ENCODE results near the gene NCR2. TPM values are rescaled to one million over a fixed set of nuclear protein-coding genes. Genes with fewer than 3 reads are reported as not detected.

NCR2 gene
- total RNA-seq, 1 experiment from 2014 or later = not detected

DNA sequence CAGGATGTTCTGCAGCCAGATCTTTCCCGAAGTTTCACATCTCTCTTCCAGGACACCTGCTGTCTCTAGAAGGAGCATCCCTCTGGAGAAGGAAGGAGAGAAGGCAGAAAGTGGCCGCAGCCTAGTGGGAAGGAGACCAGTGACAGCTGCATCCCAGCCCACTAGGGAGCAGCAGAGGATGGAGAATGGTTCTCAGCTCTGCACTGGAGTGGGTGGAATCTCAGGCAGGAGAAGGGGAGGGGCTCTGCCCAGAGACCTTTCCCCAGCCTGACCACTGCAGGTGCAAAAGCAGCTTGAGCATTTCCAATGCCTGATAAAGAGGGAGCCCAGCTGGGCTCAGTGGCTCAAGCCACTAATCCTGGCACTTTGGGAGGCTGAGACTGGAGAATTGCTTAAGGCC, 32.3 kb downstream of the NCR2 start:
- H3K14ac ChIP-seq (ENCODE audit: insufficient read depth, low read length) = no peak overlapping the region
- H2BK20ac ChIP-seq (ENCODE audit: low read depth, low read length, poor library complexity, severe bottlenecking) = no peak overlapping the region
- Mint-ChIP-seq H3K4me3 (no peak overlapping the region), H3K9me3 (peaks cover 2 to 6% of the 10 kb centered on the region in 2 experiments; a peak in 4 of 5 replicates), H3K36me3 (ENCODE audit: insufficient read depth in 1 of 3, low read depth in 3 of 3) (no peaks in the 10 kb centered on the region), H3K27ac (no peak overlapping the region), H3K4me1 (peaks cover 21 to 34% of the 10 kb centered on the region in 2 experiments), H3K27me3 (ENCODE audit: low read depth) (peaks cover 95% of the 10 kb centered on the region)
- no peak overlapping the region for H2BK120ac ChIP-seq (ENCODE audit: low read depth, low read length, poor library complexity, severe bottlenecking)
- no peak overlapping the region for H3K4me2 ChIP-seq (ENCODE audit: insufficient read depth, insufficient read length, low read length)
- no peaks in the 10 kb centered on the region for H3K9me3 ChIP-seq (ENCODE audit: control insufficient read depth, low read depth, low read length)
- no peak overlapping the region for H3K18ac ChIP-seq (ENCODE audit: insufficient read length, low read depth, low read length)
- no peak overlapping the region for H3T11ph ChIP-seq (ENCODE audit: low read length)
- H4K91ac ChIP-seq (ENCODE audit: insufficient read length, low read depth, low read length) = no peak overlapping the region
- no peak overlapping the region for H3K56ac ChIP-seq (ENCODE audit: insufficient read length, low read depth, low read length)
- peak; percentile 88 for DNase-seq
- no peak overlapping the region for H4K5ac ChIP-seq (ENCODE audit: insufficient read length, low read depth, low read length)
- TF ChIP-seq, protein P1, sequence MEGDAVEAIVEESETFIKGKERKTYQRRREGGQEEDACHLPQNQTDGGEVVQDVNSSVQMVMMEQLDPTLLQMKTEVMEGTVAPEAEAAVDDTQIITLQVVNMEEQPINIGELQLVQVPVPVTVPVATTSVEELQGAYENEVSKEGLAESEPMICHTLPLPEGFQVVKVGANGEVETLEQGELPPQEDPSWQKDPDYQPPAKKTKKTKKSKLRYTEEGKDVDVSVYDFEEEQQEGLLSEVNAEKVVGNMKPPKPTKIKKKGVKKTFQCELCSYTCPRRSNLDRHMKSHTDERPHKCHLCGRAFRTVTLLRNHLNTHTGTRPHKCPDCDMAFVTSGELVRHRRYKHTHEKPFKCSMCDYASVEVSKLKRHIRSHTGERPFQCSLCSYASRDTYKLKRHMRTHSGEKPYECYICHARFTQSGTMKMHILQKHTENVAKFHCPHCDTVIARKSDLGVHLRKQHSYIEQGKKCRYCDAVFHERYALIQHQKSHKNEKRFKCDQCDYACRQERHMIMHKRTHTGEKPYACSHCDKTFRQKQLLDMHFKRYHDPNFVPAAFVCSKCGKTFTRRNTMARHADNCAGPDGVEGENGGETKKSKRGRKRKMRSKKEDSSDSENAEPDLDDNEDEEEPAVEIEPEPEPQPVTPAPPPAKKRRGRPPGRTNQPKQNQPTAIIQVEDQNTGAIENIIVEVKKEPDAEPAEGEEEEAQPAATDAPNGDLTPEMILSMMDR (conservative IDR thresholded peaks at IDR 0.05) = peak; percentile 88
- H3K27me3 ChIP-seq (ENCODE audit: insufficient read depth, low read length) = peaks cover 40% of the 10 kb centered on the region
- no peak overlapping the region for H2AFZ ChIP-seq (ENCODE audit: low read length)
- H4K20me1 ChIP-seq (ENCODE audit: control insufficient read depth, insufficient read depth, insufficient read length) = no peaks in the 10 kb centered on the region
- no peak overlapping the region for H2BK5ac ChIP-seq (ENCODE audit: insufficient read length, low read length)
- H3K23ac ChIP-seq (ENCODE audit: insufficient read length, low read depth, low read length) = no peak overlapping the region
- no CpG with 5 or more reads among the region's 2 CpGs for WGBS (ENCODE audit: extremely low coverage, insufficient read length, low lambda C conversion rate)
- H3K79me1 ChIP-seq (ENCODE audit: insufficient read depth, low read depth, low read length, poor library complexity, severe bottlenecking) = no peaks in the 10 kb centered on the region
- H3K9ac ChIP-seq (ENCODE audit: extremely low read depth, insufficient read length, low read length) = no peak overlapping the region
- no peak overlapping the region for H2AK5ac ChIP-seq (ENCODE audit: insufficient read length, low read length)
- H3K4me1 ChIP-seq (ENCODE audit: insufficient read depth, low read length) = peaks cover 2% of the 10 kb centered on the region; the same call in 1 of the 2 replicates
- no peak overlapping the region for H2BK12ac ChIP-seq (ENCODE audit: insufficient read length, low read depth, low read length)
- peaks cover 13% of the 10 kb centered on the region for H3K23me2 ChIP-seq (ENCODE audit: insufficient read length, low read depth, low read length, poor library complexity, severe bottlenecking)
- no peak overlapping the region for H2BK15ac ChIP-seq (ENCODE audit: low read depth, low read length)
- H4K8ac ChIP-seq (replicated peaks; ENCODE audit: insufficient read length, low read depth, low read length) = no peak overlapping the region
- H3K27ac ChIP-seq (ENCODE audit: insufficient read length, low read depth, low read length) = no peak overlapping the region
- no peaks in the 10 kb centered on the region for H3K79me2 ChIP-seq (ENCODE audit: insufficient read depth, low read length)
- no peak overlapping the region for H3K4ac ChIP-seq (ENCODE audit: low read depth, low read length)

All from H9 (cell line).